ENCODE data around the gene ELL. TPM values are rescaled to one million over a fixed set of nuclear protein-coding genes. Genes with fewer than 3 reads are reported as not detected.
A peak's percentile ranks its signal among the peaks of the same experiment; 100 is the strongest.

The ELL gene
- total RNA-seq, 1 experiment from 2014 or later, result 17.3 TPM

DNA sequence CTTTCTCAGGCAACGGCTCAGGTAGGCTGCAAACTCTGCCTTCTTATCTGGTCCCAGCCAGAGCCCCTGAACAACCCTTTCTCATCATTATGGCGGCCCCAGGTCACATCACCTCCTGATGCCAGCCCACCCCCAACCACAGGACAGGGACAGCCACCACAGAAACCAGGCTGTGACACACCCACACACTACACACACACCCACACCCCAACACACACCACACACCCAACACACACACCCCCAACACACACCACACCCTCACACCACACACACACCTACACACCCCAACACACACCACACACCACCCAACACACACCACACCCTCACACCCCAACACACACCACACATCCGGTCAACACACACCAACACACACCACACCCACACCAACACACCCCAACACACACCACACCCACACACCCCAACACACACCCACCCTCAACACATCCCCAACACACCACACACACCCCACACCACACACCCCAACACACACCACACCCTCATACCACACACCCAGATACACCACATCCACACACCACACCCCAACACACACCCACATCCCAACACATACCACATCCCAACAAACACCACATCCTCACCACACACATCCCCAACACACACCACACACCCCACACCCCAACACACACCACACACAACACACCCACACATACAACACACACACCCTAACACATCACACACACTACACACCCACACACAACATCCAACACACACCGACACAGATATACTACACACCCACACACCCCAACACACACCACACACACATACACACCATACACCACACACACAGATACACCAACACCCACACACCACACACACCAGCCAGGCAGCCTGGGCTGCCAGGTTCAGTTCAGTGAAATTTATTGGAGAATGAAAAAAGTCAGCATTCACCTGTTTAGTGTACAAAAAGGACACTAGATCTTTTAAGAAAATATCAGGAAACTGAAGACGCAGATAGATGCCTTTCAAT is 79.8 kb downstream of the ELL start:
- peaks cover 17% of the 10 kb centered on the region for H3K4me1 Mint-ChIP-seq
- H3K36me3 Mint-ChIP-seq, result peaks cover 6% of the 10 kb centered on the region
- CTCF ChIA-PET, result interaction anchor here (1.3 to 3.5 kb wide), 2 partner anchors 21 to 28 kb away, joined by 5 to 27 read pairs; no protein-coding TSS in a partner anchor
- no peak for DNase-seq (ENCODE audit: low spot score)
- no peaks in the 10 kb centered on the region for H3K27me3 Mint-ChIP-seq (ENCODE audit: low read depth)
- peaks cover 5% of the 10 kb centered on the region for H3K9me3 Mint-ChIP-seq
- peak overlapping the region; percentile 72 for H3K27ac Mint-ChIP-seq
- TF ChIP-seq CBFB (CRISPR knock-in tag; IDR thresholded peaks at IDR 0.05; ENCODE audit: low read depth) (no peak), MAX (CRISPR knock-in tag; IDR thresholded peaks at IDR 0.05) (no peak), ZNF121 (CRISPR knock-in tag; IDR thresholded peaks at IDR 0.05) (no peak), NFYB (CRISPR knock-in tag; conservative IDR thresholded peaks at IDR 0.05; ENCODE audit: low read depth) (no peak), GTF2I (CRISPR knock-in tag; conservative IDR thresholded peaks at IDR 0.05) (no peak), TEAD4 (CRISPR knock-in tag; IDR thresholded peaks at IDR 0.05) (no peak), MYBL2 (CRISPR knock-in tag; IDR thresholded peaks at IDR 0.05) (no peak), JAZF1 (CRISPR knock-in tag; IDR thresholded peaks at IDR 0.05) (no peak), NR1H2 (CRISPR knock-in tag; IDR thresholded peaks at IDR 0.05) (no peak)
- TF ChIP-seq, protein P1, sequence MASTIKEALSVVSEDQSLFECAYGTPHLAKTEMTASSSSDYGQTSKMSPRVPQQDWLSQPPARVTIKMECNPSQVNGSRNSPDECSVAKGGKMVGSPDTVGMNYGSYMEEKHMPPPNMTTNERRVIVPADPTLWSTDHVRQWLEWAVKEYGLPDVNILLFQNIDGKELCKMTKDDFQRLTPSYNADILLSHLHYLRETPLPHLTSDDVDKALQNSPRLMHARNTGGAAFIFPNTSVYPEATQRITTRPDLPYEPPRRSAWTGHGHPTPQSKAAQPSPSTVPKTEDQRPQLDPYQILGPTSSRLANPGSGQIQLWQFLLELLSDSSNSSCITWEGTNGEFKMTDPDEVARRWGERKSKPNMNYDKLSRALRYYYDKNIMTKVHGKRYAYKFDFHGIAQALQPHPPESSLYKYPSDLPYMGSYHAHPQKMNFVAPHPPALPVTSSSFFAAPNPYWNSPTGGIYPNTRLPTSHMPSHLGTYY (CRISPR knock-in tag; IDR thresholded peaks at IDR 0.05), result no peak
- TF ChIP-seq, protein P2, sequence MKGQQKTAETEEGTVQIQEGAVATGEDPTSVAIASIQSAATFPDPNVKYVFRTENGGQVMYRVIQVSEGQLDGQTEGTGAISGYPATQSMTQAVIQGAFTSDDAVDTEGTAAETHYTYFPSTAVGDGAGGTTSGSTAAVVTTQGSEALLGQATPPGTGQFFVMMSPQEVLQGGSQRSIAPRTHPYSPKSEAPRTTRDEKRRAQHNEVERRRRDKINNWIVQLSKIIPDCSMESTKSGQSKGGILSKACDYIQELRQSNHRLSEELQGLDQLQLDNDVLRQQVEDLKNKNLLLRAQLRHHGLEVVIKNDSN (CRISPR knock-in tag; IDR thresholded peaks at IDR 0.05), result no peak
- POLR2A ChIA-PET, result no interaction called here
- no peak overlapping the region for H3K4me3 Mint-ChIP-seq
- ATAC-seq, result no peak

GRCh38 chr19:18440936-18441803 is 80.7 kb downstream of the ELL start:
- ATAC-seq (no peak), DNase-seq (ENCODE audit: low spot score) (no peak)
- ChIA-PET POLR2A (no interaction called here), CTCF (interaction anchor here (0.5 to 3.5 kb wide), 10 partner anchors 10 to 148 kb away, joined by 3 to 27 read pairs (median 4); partner anchors contain the start of gene SSBP4)
- Mint-ChIP-seq H3K4me1 (peaks cover 21% of the 10 kb centered on the region), H3K27ac (peak overlapping the region; percentile 76), H3K9me3 (peaks cover 5% of the 10 kb centered on the region), H3K4me3 (no peak overlapping the region), H3K27me3 (ENCODE audit: low read depth) (no peaks in the 10 kb centered on the region), H3K36me3 (peaks cover 6% of the 10 kb centered on the region)
- TF ChIP-seq E2F1 (CRISPR knock-in tag; IDR thresholded peaks at IDR 0.05) (no peak), TP53 (CRISPR knock-in tag; IDR thresholded peaks at IDR 0.05) (no peak), NR1H2 (CRISPR knock-in tag; IDR thresholded peaks at IDR 0.05) (no peak), FOXP1 (CRISPR knock-in tag; IDR thresholded peaks at IDR 0.05; ENCODE audit: borderline replicate concordance) (no peak), HMGA2 (CRISPR knock-in tag; IDR thresholded peaks at IDR 0.05) (no peak), SMAD4 (CRISPR knock-in tag; IDR thresholded peaks at IDR 0.05) (no peak), MLX (CRISPR knock-in tag; IDR thresholded peaks at IDR 0.05) (no peak)
- TF ChIP-seq, protein P2 (CRISPR knock-in tag; IDR thresholded peaks at IDR 0.05), result no peak
- TF ChIP-seq, protein P3, sequence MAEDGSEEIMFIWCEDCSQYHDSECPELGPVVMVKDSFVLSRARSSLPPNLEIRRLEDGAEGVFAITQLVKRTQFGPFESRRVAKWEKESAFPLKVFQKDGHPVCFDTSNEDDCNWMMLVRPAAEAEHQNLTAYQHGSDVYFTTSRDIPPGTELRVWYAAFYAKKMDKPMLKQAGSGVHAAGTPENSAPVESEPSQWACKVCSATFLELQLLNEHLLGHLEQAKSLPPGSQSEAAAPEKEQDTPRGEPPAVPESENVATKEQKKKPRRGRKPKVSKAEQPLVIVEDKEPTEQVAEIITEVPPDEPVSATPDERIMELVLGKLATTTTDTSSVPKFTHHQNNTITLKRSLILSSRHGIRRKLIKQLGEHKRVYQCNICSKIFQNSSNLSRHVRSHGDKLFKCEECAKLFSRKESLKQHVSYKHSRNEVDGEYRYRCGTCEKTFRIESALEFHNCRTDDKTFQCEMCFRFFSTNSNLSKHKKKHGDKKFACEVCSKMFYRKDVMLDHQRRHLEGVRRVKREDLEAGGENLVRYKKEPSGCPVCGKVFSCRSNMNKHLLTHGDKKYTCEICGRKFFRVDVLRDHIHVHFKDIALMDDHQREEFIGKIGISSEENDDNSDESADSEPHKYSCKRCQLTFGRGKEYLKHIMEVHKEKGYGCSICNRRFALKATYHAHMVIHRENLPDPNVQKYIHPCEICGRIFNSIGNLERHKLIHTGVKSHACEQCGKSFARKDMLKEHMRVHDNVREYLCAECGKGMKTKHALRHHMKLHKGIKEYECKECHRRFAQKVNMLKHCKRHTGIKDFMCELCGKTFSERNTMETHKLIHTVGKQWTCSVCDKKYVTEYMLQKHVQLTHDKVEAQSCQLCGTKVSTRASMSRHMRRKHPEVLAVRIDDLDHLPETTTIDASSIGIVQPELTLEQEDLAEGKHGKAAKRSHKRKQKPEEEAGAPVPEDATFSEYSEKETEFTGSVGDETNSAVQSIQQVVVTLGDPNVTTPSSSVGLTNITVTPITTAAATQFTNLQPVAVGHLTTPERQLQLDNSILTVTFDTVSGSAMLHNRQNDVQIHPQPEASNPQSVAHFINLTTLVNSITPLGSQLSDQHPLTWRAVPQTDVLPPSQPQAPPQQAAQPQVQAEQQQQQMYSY (CRISPR knock-in tag; IDR thresholded peaks at IDR 0.05), result no peak
- TF ChIP-seq, protein P4, sequence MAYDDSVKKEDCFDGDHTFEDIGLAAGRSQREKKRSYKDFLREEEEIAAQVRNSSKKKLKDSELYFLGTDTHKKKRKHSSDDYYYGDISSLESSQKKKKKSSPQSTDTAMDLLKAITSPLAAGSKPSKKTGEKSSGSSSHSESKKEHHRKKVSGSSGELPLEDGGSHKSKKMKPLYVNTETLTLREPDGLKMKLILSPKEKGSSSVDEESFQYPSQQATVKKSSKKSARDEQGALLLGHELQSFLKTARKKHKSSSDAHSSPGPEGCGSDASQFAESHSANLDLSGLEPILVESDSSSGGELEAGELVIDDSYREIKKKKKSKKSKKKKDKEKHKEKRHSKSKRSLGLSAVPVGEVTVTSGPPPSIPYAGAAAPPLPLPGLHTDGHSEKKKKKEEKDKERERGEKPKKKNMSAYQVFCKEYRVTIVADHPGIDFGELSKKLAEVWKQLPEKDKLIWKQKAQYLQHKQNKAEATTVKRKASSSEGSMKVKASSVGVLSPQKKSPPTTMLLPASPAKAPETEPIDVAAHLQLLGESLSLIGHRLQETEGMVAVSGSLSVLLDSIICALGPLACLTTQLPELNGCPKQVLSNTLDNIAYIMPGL (CRISPR knock-in tag; IDR thresholded peaks at IDR 0.05), result no peak
